GM10266 (cell line): ENCODE results near the gene CRYBB2.

ENCODE experiments used
- DNase-seq: peaks from one replicate; pipeline ENCODE4 v3.0.0; 2012; ENCODE audit errors: extremely low spot score
- CTCF ChIP-seq: IDR thresholded peaks from 2 replicates; pipeline ENCODE4 v1.5.1; 2012; ENCODE audit warnings: mild to moderate bottlenecking, low read depth; ENCODE audit not compliant: control insufficient read depth, insufficient read depth; ENCODE audit errors: missing control alignments

CRYBB2 gene

GRCh38 chr22:25187469-25187868, 32.0 kb upstream of the CRYBB2 start:
- no peak for TF ChIP-seq CTCF
- DNase-seq: no peak

GRCh38 chr22:25192406-25192805, 27.0 kb upstream of the CRYBB2 start:
- DNase-seq: no peak
- TF ChIP-seq CTCF: no peak

- no peak for TF ChIP-seq CTCF
- DNase-seq: no peak
These were observed 26.3 kb upstream of the CRYBB2 start for GRCh38 chr22:25193130-25193529.

- no peak for DNase-seq
- TF ChIP-seq CTCF: no peak
These were observed 25.9 kb upstream of the CRYBB2 start for GRCh38 chr22:25193548-25193947.

GRCh38 chr22:25196326-25196725, 23.1 kb upstream of the CRYBB2 start:
- DNase-seq: no peak
- no peak for TF ChIP-seq CTCF

GRCh38 chr22:25197340-25197739, 22.1 kb upstream of the CRYBB2 start:
- no peak for TF ChIP-seq CTCF
- no peak for DNase-seq

GRCh38 chr22:25199731-25200520, 19.5 kb upstream of the CRYBB2 start, which contains the start of gene CRYBB3:
TSS of gene CRYBB3 (plus strand) at chr22:25199858. CDS start at chr22:25201397, 1,539 bp downstream.
- DNase-seq: no peak
- TF ChIP-seq CTCF: no peak
